GM12878 (cell line): ENCODE data around the gene NT5DC4. TPM values are rescaled to one million over a fixed set of nuclear protein-coding genes. Genes with fewer than 3 reads are reported as not detected.

Experiments
- ATAC-seq: fragments of 200-7000 bp; cut with Tn5 transposase; 3 replicates; pipeline ENCODE4 v1.9.1; 2020; ENCODE audit warnings: mild to moderate bottlenecking, moderate library complexity
- BruUV-seq: library from RNA; stranded (reverse); fragments of 400-500 nt; replicated peaks from 2 replicates; lab custom pipeline; 2021; lab: Mats Ljungman, UMichigan
- CTCF ChIA-PET: fragments of 300-600 bp; sonication (Branson Sonifier 250); formaldehyde crosslinking; extraction: SDS; loops from one replicate; lab custom pipeline; 2021; ENCODE audit warnings: inconsistent platforms; lab: Yijun Ruan, JAX
- POLR2A ChIA-PET: fragments of 350-600 bp; formaldehyde crosslinking; extraction: SDS; loops from one replicate; lab custom pipeline; 2021; ENCODE audit warnings: inconsistent platforms; lab: Charles Lee
- RAD21 ChIA-PET: fragments of 300-600 bp; sonication (Branson Sonifier 250); formaldehyde crosslinking; loops from one replicate; lab custom pipeline; 2023; ENCODE audit warnings: antibody characterized with exemption; ENCODE audit not compliant: unreplicated experiment; lab: Charles Lee
- SMC1A ChIA-PET: fragments of 300-600 bp; sonication (Branson Sonifier 250); formaldehyde crosslinking; loops from one replicate; lab custom pipeline; 2023; ENCODE audit not compliant: unreplicated experiment, uncharacterized antibody; lab: Charles Lee
- DNase-seq: peaks from one replicate; pipeline ENCODE4 v3.0.0-alpha.2; 2011; ENCODE audit warnings: low read depth, low spot score
- FAIRE-seq: peaks from 3 replicates; lab custom pipeline; 2011; peaks lifted over from hg19 to GRCh38; lab: Jason Lieb, UNC
- H2AFZ ChIP-seq: 2 replicates; pipeline ENCODE4 v1.6.0; 2011; ENCODE audit warnings: low read depth, low read length, control low read depth; ENCODE audit not compliant: control insufficient read depth
- H3K27ac ChIP-seq: 2 replicates; pipeline ENCODE4 v1.5.1; 2011; ENCODE audit warnings: control low read depth; ENCODE audit not compliant: control insufficient read depth, insufficient read depth
- H3K27me3 ChIP-seq, 2 experiments: replicated peaks in 1 of 2; 2 replicates each; pipeline versions ENCODE4 v1.6.0 to v1.6.1; 2011; ENCODE audit warnings: low read length in 1 of 2; ENCODE audit not compliant: control insufficient read depth in 2 of 2, insufficient read depth in 2 of 2
- H3K36me3 ChIP-seq, 2 experiments: 2 replicates each; pipeline ENCODE4 v1.5.1; 2011; ENCODE audit warnings: low read length in 1 of 2; ENCODE audit not compliant: control insufficient read depth in 2 of 2, insufficient read depth in 2 of 2
- H3K4me1 ChIP-seq: 2 replicates; pipeline ENCODE4 v1.6.1; 2011; ENCODE audit warnings: mild to moderate bottlenecking, low read length, moderate library complexity, mixed read lengths; ENCODE audit not compliant: control insufficient read depth, insufficient read depth
- H3K4me2 ChIP-seq: 2 replicates; pipeline ENCODE4 v1.6.0; 2011; ENCODE audit warnings: control low read depth; ENCODE audit not compliant: control insufficient read depth, insufficient read depth
- H3K4me3 ChIP-seq: fragments of 200-600 bp; sonication (generic); 2 replicates; pipeline ENCODE4 v1.5.1; 2016
- H3K79me2 ChIP-seq: 2 replicates; pipeline ENCODE4 v1.6.0; 2011; ENCODE audit warnings: low read length; ENCODE audit not compliant: control insufficient read depth, insufficient read depth
- H3K9ac ChIP-seq: 2 replicates; pipeline ENCODE4 v1.8.0; 2011; ENCODE audit warnings: low read length, control low read depth, mixed read lengths; ENCODE audit not compliant: control insufficient read depth, insufficient read depth
- H3K9me3 ChIP-seq: replicated peaks from 3 replicates; pipeline ENCODE4 v1.5.1; 2011; ENCODE audit warnings: mild to moderate bottlenecking, low read length; ENCODE audit not compliant: control insufficient read depth, insufficient read depth
- H4K20me1 ChIP-seq: 2 replicates; pipeline ENCODE4 v1.6.0; 2011; ENCODE audit not compliant: control insufficient read depth, insufficient read depth
- BCLAF1 ChIP-seq: fragments of 450-650 bp; IDR thresholded peaks from 2 replicates; pipeline ENCODE4 v1.6.1; 2017; ENCODE audit warnings: antibody characterized with exemption, mild to moderate bottlenecking, moderate library complexity
- BMI1 ChIP-seq: fragments of 450-650 bp; IDR thresholded peaks from 2 replicates; pipeline ENCODE4 v1.6.1; 2016; ENCODE audit warnings: mild to moderate bottlenecking, moderate library complexity, borderline replicate concordance
- IKZF2 ChIP-seq, 2 experiments: fragments of 450-650 bp; IDR thresholded peaks; 2 replicates each; pipeline ENCODE4 v1.6.1; 2017; ENCODE audit warnings: mild to moderate bottlenecking in 2 of 2, moderate library complexity in 2 of 2
- PAX8 ChIP-seq: fragments of 450-650 bp; IDR thresholded peaks from 2 replicates; pipeline ENCODE4 v1.6.1; 2017; ENCODE audit warnings: mild to moderate bottlenecking, moderate library complexity
- POU2F2 ChIP-seq: IDR thresholded peaks from 3 replicates; pipeline ENCODE4 v1.6.1; 2011; ENCODE audit warnings: low read depth, mild to moderate bottlenecking, low read length, borderline replicate concordance
- RUNX3 ChIP-seq: IDR thresholded peaks from 2 replicates; pipeline ENCODE4 v1.6.1; 2012; ENCODE audit warnings: low read length, inconsistent platforms
- SIX5 ChIP-seq: IDR thresholded peaks from 2 replicates; pipeline ENCODE4 v1.6.1; 2011; ENCODE audit warnings: mild to moderate bottlenecking, low read depth, low read length, moderate library complexity; ENCODE audit not compliant: severe bottlenecking
- YY1 ChIP-seq: IDR thresholded peaks from 2 replicates; pipeline ENCODE4 v1.6.1; 2011; ENCODE audit warnings: low read depth, mild to moderate bottlenecking, low read length
- ZBED1 ChIP-seq: IDR thresholded peaks from 2 replicates; pipeline ENCODE4 v1.6.1; 2016; ENCODE audit warnings: borderline replicate concordance
- ZBTB33 ChIP-seq: fragments of 450-650 bp; IDR thresholded peaks from 2 replicates; pipeline ENCODE4 v1.6.1; 2017; ENCODE audit warnings: mild to moderate bottlenecking
- in situ Hi-C: fragments of 300-500 bp; cut with MboI; formaldehyde crosslinking; loops from 9 replicates; pipeline ENCODE4 v1.14.3; 2018; ENCODE audit warnings: mixed read lengths
- intact Hi-C: fragments of 100-400 bp; cut with micrococcal nuclease; formaldehyde crosslinking; loops from one replicate; pipeline ENCODE4 v1.14.2; 2022; ENCODE audit not compliant: unreplicated experiment
- polyA plus RNA-seq, 11 experiments: library from polyadenylated mRNA; depleted of rRNA in 4 of 11; unstranded in 6 of 11; stranded (reverse) in 5 of 11; fragments of >200 nt; fragmentation: Nextera tagmentation in 4 of 11; fragmentation: Illumina TruSeq in 1 of 11; extraction: Ambion mirVana in 4 of 11; extraction: Trizol in 1 of 11; gene quantifications; 1 replicate in 1 of 11; 2 replicates in 10 of 11; pipeline versions ENCODE4 v1.2.1 to v1.2.3, GENCODE V29; 2011 to 2016; ENCODE audit warnings: inconsistent platforms in 2 of 11, missing spikeins in 2 of 11, low read depth in 1 of 11
- total RNA-seq, 4 experiments: library from RNA; depleted of rRNA in 3 of 4; stranded (reverse); fragments of >200 nt in 3 of 4; fragmentation: Illumina TruSeq in 1 of 4; extraction: Trizol in 1 of 4; gene quantifications; 2 replicates each; pipeline versions ENCODE4 v1.2.1 to v1.2.3, GENCODE V29; 2013 to 2021
- TF ChIP-seq, protein P1 (sequence below): fragments of 450-650 bp; IDR thresholded peaks from 2 replicates; pipeline ENCODE4 v1.6.1; 2018; ENCODE audit warnings: borderline replicate concordance, mild to moderate bottlenecking; ENCODE audit not compliant: partially characterized antibody
- TF ChIP-seq, protein P2 (sequence below): fragments of 450-650 bp; IDR thresholded peaks from 2 replicates; pipeline ENCODE4 v1.6.1; 2014; ENCODE audit warnings: mild to moderate bottlenecking
- TF ChIP-seq, protein P3 (sequence below): IDR thresholded peaks from 2 replicates; pipeline ENCODE4 v1.6.1; 2011; ENCODE audit warnings: low read depth, low read length, improper control_type of control experiment, borderline replicate concordance

NT5DC4 gene
- total and polyA plus RNA-seq, 10 of the 15 experiments (the other 5 are each of a cell fraction or from before 2014, with no cell fraction given), result 0.04 to 2.6 (median 0.32) TPM; not detected in 2

DNA sequence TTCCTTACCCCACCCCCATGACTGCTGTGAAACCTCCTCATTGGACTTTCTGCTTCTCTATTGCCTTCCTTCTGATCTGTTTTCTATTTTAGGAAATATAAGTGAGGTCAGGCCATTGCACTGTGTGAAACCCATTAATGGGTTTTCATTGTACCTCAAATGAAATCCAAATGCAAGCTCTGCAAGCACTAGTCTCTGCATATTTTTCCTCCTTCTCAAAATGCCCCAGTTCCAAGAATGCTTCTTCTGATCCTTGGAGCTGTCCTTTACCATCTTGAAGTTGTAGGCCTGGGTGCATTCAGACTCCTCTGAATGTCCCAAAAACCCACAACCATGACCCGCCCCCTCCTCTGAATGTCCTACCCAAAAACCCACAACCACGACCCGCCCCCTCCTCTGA is 55.3 kb downstream of the NT5DC4 start (continued):
- TF ChIP-seq BCLAF1, result no peak
- TF ChIP-seq RUNX3, result peak; percentile 21; the same call in 1 of the 2 replicates
- TF ChIP-seq IKZF2 (IDR thresholded peaks at IDR 0.05), result 0 out of 4 replicates have a peak, but pooled peaks of 1 of the 2 experiments have one; percentile 18

- Histone ChIP-seq H3K27ac (no peak overlapping the region), H3K27me3 (no peaks in the 10 kb centered on the region), H2AFZ (no peak overlapping the region), H3K4me2 (no peak overlapping the region), H3K36me3 (no peaks in the 10 kb centered on the region), H3K4me1 (peaks cover 10% of the 10 kb centered on the region), H3K4me3 (no peak overlapping the region), H4K20me1 (no peaks in the 10 kb centered on the region), H3K79me2 (no peaks in the 10 kb centered on the region), H3K9ac (no peak overlapping the region), H3K9me3 (no peaks in the 10 kb centered on the region)
- ATAC-seq (no peak), FAIRE-seq (no peak), DNase-seq (no peak)
- ChIA-PET POLR2A (interaction anchor here (0.6 kb wide), 1 partner anchor 169 kb away, joined by 4 read pairs; no protein-coding TSS in a partner anchor), SMC1A (interaction anchor here (1.0 to 1.2 kb wide), 2 partner anchors 24 to 109 kb away, joined by 3 read pairs; no protein-coding TSS in a partner anchor), RAD21 (no interaction called here), CTCF (interaction anchor here (0.6 kb wide), 1 partner anchor 292 kb away, joined by 5 read pairs; no protein-coding TSS in a partner anchor)
- in situ Hi-C loops (no loop called here), intact Hi-C loops (no loop called here)
- no TSS peak for BruUV-seq
- TF ChIP-seq POU2F2 (no peak), BMI1 (no peak), SIX5 (no peak), ZBED1 (no peak), PAX8 (no peak), YY1 (no peak), ZBTB33 (no peak)
- TF ChIP-seq, protein P1, sequence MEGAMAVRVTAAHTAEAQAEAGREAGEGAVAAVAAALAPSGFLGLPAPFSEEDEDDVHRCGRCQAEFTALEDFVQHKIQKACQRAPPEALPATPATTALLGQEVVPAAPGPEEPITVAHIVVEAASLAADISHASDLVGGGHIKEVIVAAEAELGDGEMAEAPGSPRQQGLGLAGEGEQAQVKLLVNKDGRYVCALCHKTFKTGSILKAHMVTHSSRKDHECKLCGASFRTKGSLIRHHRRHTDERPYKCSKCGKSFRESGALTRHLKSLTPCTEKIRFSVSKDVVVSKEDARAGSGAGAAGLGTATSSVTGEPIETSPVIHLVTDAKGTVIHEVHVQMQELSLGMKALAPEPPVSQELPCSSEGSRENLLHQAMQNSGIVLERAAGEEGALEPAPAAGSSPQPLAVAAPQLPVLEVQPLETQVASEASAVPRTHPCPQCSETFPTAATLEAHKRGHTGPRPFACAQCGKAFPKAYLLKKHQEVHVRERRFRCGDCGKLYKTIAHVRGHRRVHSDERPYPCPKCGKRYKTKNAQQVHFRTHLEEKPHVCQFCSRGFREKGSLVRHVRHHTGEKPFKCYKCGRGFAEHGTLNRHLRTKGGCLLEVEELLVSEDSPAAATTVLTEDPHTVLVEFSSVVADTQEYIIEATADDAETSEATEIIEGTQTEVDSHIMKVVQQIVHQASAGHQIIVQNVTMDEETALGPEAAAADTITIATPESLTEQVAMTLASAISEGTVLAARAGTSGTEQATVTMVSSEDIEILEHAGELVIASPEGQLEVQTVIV, result no peak
- TF ChIP-seq, protein P2, sequence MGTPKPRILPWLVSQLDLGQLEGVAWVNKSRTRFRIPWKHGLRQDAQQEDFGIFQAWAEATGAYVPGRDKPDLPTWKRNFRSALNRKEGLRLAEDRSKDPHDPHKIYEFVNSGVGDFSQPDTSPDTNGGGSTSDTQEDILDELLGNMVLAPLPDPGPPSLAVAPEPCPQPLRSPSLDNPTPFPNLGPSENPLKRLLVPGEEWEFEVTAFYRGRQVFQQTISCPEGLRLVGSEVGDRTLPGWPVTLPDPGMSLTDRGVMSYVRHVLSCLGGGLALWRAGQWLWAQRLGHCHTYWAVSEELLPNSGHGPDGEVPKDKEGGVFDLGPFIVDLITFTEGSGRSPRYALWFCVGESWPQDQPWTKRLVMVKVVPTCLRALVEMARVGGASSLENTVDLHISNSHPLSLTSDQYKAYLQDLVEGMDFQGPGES, result no peak
- TF ChIP-seq, protein P3, sequence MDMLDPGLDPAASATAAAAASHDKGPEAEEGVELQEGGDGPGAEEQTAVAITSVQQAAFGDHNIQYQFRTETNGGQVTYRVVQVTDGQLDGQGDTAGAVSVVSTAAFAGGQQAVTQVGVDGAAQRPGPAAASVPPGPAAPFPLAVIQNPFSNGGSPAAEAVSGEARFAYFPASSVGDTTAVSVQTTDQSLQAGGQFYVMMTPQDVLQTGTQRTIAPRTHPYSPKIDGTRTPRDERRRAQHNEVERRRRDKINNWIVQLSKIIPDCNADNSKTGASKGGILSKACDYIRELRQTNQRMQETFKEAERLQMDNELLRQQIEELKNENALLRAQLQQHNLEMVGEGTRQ, result no peak
These were observed 56.2 kb downstream of the NT5DC4 start for GRCh38 chr2:112777036-112777435.
